Fibroblast of upper back skin (primary cell): Measurements from ENCODE around the gene TMEM14C.
"Not testable (repeated sequence)": the region's sequence is repeated elsewhere in the genome, so short reads cannot be mapped to it uniquely, and the experiment has no call there.

Experiments
- DNase-seq: peaks from one replicate; pipeline ENCODE4 v3.0.0-alpha.2; 2013

Gene TMEM14C

GRCh38 chr6:10721850-10722569 is 860 bp upstream of the TMEM14C start:
- no peak for DNase-seq

GRCh38 chr6:10722570-10722819 is 375 bp upstream of the TMEM14C start:
- DNase-seq: no peak

GRCh38 chr6:10723567-10723881 is 654 bp downstream of the TMEM14C start:
- peak; percentile 7 for DNase-seq

- DNase-seq: no peak
These were observed 2.2 kb downstream of the TMEM14C start for GRCh38 chr6:10725044-10725443.

GRCh38 chr6:10725716-10726115 is 2.8 kb downstream of the TMEM14C start:
- DNase-seq: no peak

- no peak for DNase-seq
These were observed 7.4 kb downstream of the TMEM14C start for GRCh38 chr6:10730254-10730653.

GRCh38 chr6:10733151-10733715 is 10.4 kb downstream of the TMEM14C start:
- peak; percentile 81 for DNase-seq

GRCh38 chr6:10733863-10734262 is 11.0 kb downstream of the TMEM14C start:
- DNase-seq: no peak

- no peak for DNase-seq
These were observed 13.9 kb downstream of the TMEM14C start for GRCh38 chr6:10736731-10737130.

GRCh38 chr6:10740061-10740460 is 17.2 kb downstream of the TMEM14C start:
- DNase-seq: no peak

GRCh38 chr6:10741643-10742042 is 18.8 kb downstream of the TMEM14C start:
- not testable (repeated sequence) for DNase-seq

GRCh38 chr6:10742251-10742650 is 19.4 kb downstream of the TMEM14C start:
- DNase-seq: no peak

- DNase-seq: no peak
These were observed 20.6 kb downstream of the TMEM14C start for GRCh38 chr6:10743515-10743914.

- no peak for DNase-seq
These were observed 22.2 kb downstream of the TMEM14C start for GRCh38 chr6:10745116-10745515.

GRCh38 chr6:10746915-10747250 is 24.0 kb downstream of the TMEM14C start:
- no peak for DNase-seq

GRCh38 chr6:10747251-10747972 is 24.5 kb downstream of the TMEM14C start, which contains the start of gene TMEM14B:
TSS of gene TMEM14B (plus strand) at chr6:10747805. CDS start at chr6:10749246, 1,441 bp downstream.
- DNase-seq: peak; percentile 95

GRCh38 chr6:10749734-10750133 is 26.9 kb downstream of the TMEM14C start:
- DNase-seq: no peak

- not testable (repeated sequence) for DNase-seq
These were observed 27.7 kb downstream of the TMEM14C start for GRCh38 chr6:10750568-10750967.

- DNase-seq: not testable (repeated sequence)
These were observed 28.9 kb downstream of the TMEM14C start for GRCh38 chr6:10751757-10752156.

- DNase-seq: no peak
These were observed 33.2 kb downstream of the TMEM14C start for GRCh38 chr6:10756085-10756484.

- peak; percentile 95 for DNase-seq
These were observed 36.5 kb downstream of the TMEM14C start for GRCh38 chr6:10759312-10759839.

- peak; percentile 72 for DNase-seq
These were observed 37.0 kb downstream of the TMEM14C start for GRCh38 chr6:10759884-10760329.

GRCh38 chr6:10763006-10763405 is 40.1 kb downstream of the TMEM14C start:
- no peak for DNase-seq

GRCh38 chr6:10769419-10769818 is 46.5 kb downstream of the TMEM14C start:
- DNase-seq: no peak
